ENCODE results near the gene DDX1. TPM values are rescaled to one million over a fixed set of nuclear protein-coding genes. Genes with fewer than 3 reads are reported as not detected.

The DDX1 gene
- total RNA-seq, 1 experiment from 2014 or later = 37.5 TPM

DNA sequence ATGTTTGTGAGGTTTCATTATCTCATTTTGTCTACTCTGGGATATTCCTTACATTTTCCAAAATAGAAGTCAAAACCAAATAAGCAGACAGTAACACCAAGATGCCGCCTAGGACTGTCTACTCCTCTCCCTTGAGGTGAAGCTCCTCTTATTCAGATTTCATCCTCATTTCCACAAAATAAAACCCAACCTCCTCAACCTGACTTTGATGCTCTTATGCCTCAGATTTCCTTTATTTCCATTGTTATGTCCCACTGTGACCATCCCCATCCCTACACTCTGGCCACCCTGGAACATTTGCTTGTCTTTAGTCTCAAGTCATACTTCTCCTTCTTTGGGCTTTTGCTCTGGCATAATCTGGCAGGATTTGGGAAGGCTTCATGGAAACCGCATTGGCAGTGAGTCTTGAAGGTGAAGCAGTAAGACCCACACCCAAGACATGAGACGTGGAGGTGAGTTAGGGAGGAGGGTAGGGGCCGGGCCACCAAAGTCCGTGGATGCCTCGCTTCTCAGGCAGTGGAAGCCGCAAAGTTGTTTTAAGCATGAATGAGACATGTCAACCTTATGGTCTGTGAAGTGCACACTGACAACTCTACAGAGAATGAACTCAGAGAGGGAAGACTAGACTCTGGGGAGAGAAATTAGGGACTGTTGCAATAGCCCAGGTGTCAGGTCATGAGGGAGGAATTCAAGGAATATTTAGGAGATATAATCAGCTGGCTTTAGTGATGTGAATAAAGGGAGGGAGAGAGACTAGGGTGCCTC is 63.6 kb downstream of the DDX1 start:
- Histone ChIP-seq H3K79me2 (ENCODE audit: low read length) (no peaks in the 10 kb centered on the region), H3K4me2 (ENCODE audit: low read depth, low read length, poor library complexity, severe bottlenecking) (no peak overlapping the region), H3K4me1 (ENCODE audit: low read length) (no peaks in the 10 kb centered on the region), H3K36me3 (ENCODE audit: insufficient read depth, low read length) (no peaks in the 10 kb centered on the region), H3K27me3 (ENCODE audit: low read length) (no peaks in the 10 kb centered on the region), H3K27ac (ENCODE audit: low read length) (no peak overlapping the region), H2AFZ (ENCODE audit: low read length) (no peak overlapping the region), H3K9me2 (replicated peaks; ENCODE audit: insufficient read depth, low read length) (no peaks in the 10 kb centered on the region), H3K4me3 (ENCODE audit: low read length) (no peak overlapping the region), H3K9ac (ENCODE audit: low read length) (no peak overlapping the region), H4K20me1 (ENCODE audit: insufficient read depth, low read depth, low read length) (no peaks in the 10 kb centered on the region), H3K9me3 (ENCODE audit: low read length) (no peaks in the 10 kb centered on the region)
- no peak for DNase-seq

DNA sequence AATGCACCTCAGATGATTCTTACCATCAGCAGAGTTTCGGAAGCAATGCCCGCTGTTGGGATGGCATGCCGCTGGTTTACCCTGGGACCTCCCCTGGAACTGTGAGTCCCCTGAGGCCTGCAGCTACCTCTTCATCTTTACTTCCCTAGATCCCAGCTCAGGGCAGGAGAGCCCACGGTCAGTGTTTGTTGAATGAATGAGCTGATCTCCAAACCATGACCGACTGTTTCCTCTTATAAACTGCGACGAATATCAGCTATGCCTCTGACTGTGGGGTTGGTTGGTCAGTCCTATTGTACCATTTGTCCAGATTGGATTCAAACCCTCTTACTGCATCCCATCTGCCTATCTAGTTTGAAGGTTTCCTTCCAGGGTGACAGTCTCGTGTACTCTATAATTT is 64.4 kb downstream of the DDX1 start:
- Histone ChIP-seq H3K4me3 (ENCODE audit: low read length) (no peak overlapping the region), H4K20me1 (ENCODE audit: insufficient read depth, low read depth, low read length) (no peaks in the 10 kb centered on the region), H3K79me2 (ENCODE audit: low read length) (no peaks in the 10 kb centered on the region), H3K27ac (ENCODE audit: low read length) (no peak overlapping the region), H3K36me3 (ENCODE audit: insufficient read depth, low read length) (no peaks in the 10 kb centered on the region), H3K4me2 (ENCODE audit: low read depth, low read length, poor library complexity, severe bottlenecking) (no peak overlapping the region), H3K9ac (ENCODE audit: low read length) (no peak overlapping the region), H2AFZ (ENCODE audit: low read length) (no peak overlapping the region), H3K9me3 (ENCODE audit: low read length) (no peaks in the 10 kb centered on the region), H3K4me1 (ENCODE audit: low read length) (no peaks in the 10 kb centered on the region), H3K27me3 (ENCODE audit: low read length) (no peaks in the 10 kb centered on the region), H3K9me2 (replicated peaks; ENCODE audit: insufficient read depth, low read length) (no peaks in the 10 kb centered on the region)
- DNase-seq = no peak

DNA sequence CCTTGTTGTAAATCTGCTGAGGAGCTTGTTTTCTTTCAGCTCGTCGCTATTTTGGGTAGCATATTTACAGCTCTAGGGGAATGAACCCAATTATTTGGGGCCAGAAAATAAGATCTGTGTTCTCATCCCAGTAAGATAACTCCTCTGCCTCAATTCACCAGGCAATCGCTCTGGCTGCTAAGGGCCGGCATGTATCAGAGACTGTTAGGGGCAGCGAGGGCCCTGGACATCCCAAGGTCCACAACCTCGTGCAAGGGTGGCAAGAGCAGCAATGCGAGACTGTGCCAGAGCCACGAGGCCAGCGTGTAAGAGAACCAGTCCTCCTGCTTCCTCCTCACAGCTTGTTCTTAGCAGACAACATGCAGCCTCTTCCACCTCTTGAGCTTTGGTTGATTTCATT is 66.1 kb downstream of the DDX1 start:
- Histone ChIP-seq H3K27me3 (ENCODE audit: low read length) (no peaks in the 10 kb centered on the region), H4K20me1 (ENCODE audit: insufficient read depth, low read depth, low read length) (no peaks in the 10 kb centered on the region), H3K27ac (ENCODE audit: low read length) (no peak overlapping the region), H2AFZ (ENCODE audit: low read length) (no peak overlapping the region), H3K4me2 (ENCODE audit: low read depth, low read length, poor library complexity, severe bottlenecking) (no peak overlapping the region), H3K4me3 (ENCODE audit: low read length) (no peak overlapping the region), H3K9ac (ENCODE audit: low read length) (no peak overlapping the region), H3K36me3 (ENCODE audit: insufficient read depth, low read length) (no peaks in the 10 kb centered on the region), H3K9me3 (ENCODE audit: low read length) (no peaks in the 10 kb centered on the region), H3K4me1 (ENCODE audit: low read length) (no peaks in the 10 kb centered on the region), H3K79me2 (ENCODE audit: low read length) (no peaks in the 10 kb centered on the region), H3K9me2 (replicated peaks; ENCODE audit: insufficient read depth, low read length) (no peaks in the 10 kb centered on the region)
- DNase-seq = no peak

DNA sequence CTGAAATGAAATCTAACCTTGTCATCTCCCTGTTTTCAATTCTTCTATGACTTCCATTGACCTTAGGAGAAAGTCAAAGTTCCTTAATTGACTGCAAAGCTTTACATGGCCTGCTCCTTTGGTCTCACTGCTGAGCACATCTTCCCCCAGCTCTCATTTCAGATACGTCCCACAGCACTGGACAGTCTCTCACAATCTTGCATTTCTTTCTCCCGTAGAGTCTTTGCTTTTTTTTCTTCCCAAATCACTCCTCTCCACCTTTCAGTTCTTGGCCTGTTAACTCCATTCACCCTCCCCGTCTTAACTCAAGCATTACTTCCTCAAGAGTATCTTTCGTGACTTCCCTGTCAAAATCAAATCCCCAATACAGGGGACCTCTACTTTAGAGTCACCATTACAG is 67.2 kb downstream of the DDX1 start:
- no peak overlapping the region for H3K27ac ChIP-seq (ENCODE audit: low read length)
- H3K9me3 ChIP-seq (ENCODE audit: low read length) = no peaks in the 10 kb centered on the region
- no peaks in the 10 kb centered on the region for H3K4me1 ChIP-seq (ENCODE audit: low read length)
- no peaks in the 10 kb centered on the region for H3K9me2 ChIP-seq (replicated peaks; ENCODE audit: insufficient read depth, low read length)
- H3K4me2 ChIP-seq (ENCODE audit: low read depth, low read length, poor library complexity, severe bottlenecking) = no peak overlapping the region
- H3K27me3 ChIP-seq (ENCODE audit: low read length) = no peaks in the 10 kb centered on the region
- no peaks in the 10 kb centered on the region for H3K79me2 ChIP-seq (ENCODE audit: low read length)
- no peak for DNase-seq
- no peak overlapping the region for H3K4me3 ChIP-seq (ENCODE audit: low read length)
- no peaks in the 10 kb centered on the region for H3K36me3 ChIP-seq (ENCODE audit: insufficient read depth, low read length)
- no peak overlapping the region for H3K9ac ChIP-seq (ENCODE audit: low read length)
- H4K20me1 ChIP-seq (ENCODE audit: insufficient read depth, low read depth, low read length) = no peaks in the 10 kb centered on the region
- no peak overlapping the region for H2AFZ ChIP-seq (ENCODE audit: low read length)

DNA sequence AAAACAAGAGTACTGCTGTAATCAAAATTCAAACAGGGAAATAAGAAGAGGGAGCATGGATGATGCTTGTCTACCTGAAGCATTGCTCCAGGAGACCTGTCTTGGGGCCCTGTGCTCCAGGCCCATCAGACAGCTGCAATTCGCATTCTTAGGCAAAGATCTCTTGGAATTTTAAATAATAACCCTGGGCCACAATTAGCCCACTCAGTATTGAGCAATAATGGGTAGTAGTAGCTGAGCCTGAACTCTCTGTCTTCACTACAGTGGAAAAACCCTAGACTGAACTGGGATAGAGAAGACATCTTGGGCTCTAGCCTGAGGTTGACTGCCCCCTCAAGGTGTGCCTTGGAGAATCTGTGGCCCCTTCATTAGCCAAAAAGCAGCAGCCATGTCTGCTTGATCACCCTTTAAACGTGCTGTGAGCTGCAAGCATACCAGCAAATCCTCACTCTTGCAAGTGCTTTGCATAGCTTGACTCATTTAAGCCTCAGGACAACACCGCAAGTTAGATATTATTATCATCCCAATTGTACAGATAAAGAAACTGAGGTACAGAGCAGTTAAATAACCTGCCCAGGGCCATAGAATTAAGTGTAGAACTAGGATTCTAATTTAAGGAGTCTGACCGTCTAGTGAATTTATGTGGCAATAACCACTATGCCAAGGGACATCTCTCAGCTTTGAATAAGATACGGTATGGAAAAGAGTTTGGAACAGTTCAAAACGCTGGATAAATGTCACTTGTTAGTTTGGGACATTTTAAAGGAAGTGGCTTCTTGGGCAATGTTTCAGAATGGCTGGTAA is 69.0 kb downstream of the DDX1 start:
- H3K79me2 ChIP-seq (ENCODE audit: low read length) = no peaks in the 10 kb centered on the region
- no peaks in the 10 kb centered on the region for H4K20me1 ChIP-seq (ENCODE audit: insufficient read depth, low read depth, low read length)
- no peak overlapping the region for H3K27ac ChIP-seq (ENCODE audit: low read length)
- H3K4me2 ChIP-seq (ENCODE audit: low read depth, low read length, poor library complexity, severe bottlenecking) = no peak overlapping the region
- no peak overlapping the region for H3K9ac ChIP-seq (ENCODE audit: low read length)
- H2AFZ ChIP-seq (ENCODE audit: low read length) = no peak overlapping the region
- H3K9me2 ChIP-seq (replicated peaks; ENCODE audit: insufficient read depth, low read length) = no peaks in the 10 kb centered on the region
- no peak overlapping the region for H3K4me3 ChIP-seq (ENCODE audit: low read length)
- DNase-seq = no peak
- no peaks in the 10 kb centered on the region for H3K9me3 ChIP-seq (ENCODE audit: low read length)
- H3K27me3 ChIP-seq (ENCODE audit: low read length) = no peaks in the 10 kb centered on the region
- no peaks in the 10 kb centered on the region for H3K4me1 ChIP-seq (ENCODE audit: low read length)
- no peaks in the 10 kb centered on the region for H3K36me3 ChIP-seq (ENCODE audit: insufficient read depth, low read length)

DNA sequence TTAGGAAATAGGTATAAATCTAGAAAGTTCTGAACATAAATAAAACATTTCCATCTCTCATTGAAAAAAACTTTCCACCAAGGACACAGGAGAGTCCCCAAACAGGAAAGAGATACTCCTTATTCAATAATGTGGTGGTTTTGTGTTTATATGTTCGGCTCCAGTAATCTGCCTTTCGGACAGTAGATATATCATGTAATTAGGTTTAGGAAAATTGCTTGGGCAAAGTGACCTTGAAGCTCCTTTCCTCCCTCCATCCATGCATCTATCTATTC is 69.6 kb downstream of the DDX1 start:
- Histone ChIP-seq H3K4me2 (ENCODE audit: low read depth, low read length, poor library complexity, severe bottlenecking) (no peak overlapping the region), H3K9ac (ENCODE audit: low read length) (no peak overlapping the region), H3K9me3 (ENCODE audit: low read length) (no peaks in the 10 kb centered on the region), H2AFZ (ENCODE audit: low read length) (no peak overlapping the region), H3K36me3 (ENCODE audit: insufficient read depth, low read length) (no peaks in the 10 kb centered on the region), H3K27ac (ENCODE audit: low read length) (no peak overlapping the region), H3K4me1 (ENCODE audit: low read length) (no peaks in the 10 kb centered on the region), H3K4me3 (ENCODE audit: low read length) (no peak overlapping the region), H3K79me2 (ENCODE audit: low read length) (no peaks in the 10 kb centered on the region), H3K9me2 (replicated peaks; ENCODE audit: insufficient read depth, low read length) (no peaks in the 10 kb centered on the region), H4K20me1 (ENCODE audit: insufficient read depth, low read depth, low read length) (no peaks in the 10 kb centered on the region), H3K27me3 (ENCODE audit: low read length) (no peaks in the 10 kb centered on the region)
- no peak for DNase-seq

DNA sequence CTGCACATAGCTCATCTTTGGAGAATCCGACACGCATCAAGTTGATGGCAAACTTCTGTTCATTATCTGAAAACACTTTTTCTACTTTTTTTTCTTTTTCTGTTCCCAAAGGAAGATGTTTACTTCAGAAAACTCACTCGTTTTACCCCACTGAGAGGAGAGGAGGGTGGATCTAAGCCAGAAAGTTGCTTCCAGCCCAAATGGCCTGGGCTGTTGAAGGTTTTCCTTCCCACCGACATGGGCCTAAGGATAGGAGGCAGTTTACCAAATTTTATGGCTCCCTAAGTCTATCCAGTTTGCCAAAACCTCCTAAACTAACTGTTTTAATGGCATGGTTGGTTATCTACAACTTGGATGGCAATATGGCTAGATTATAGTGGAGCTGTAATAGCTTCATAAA is 70.4 kb downstream of the DDX1 start:
- no peak overlapping the region for H3K27ac ChIP-seq (ENCODE audit: low read length)
- H3K4me3 ChIP-seq (ENCODE audit: low read length) = no peak overlapping the region
- no peaks in the 10 kb centered on the region for H3K27me3 ChIP-seq (ENCODE audit: low read length)
- H4K20me1 ChIP-seq (ENCODE audit: insufficient read depth, low read depth, low read length) = no peaks in the 10 kb centered on the region
- H3K9ac ChIP-seq (ENCODE audit: low read length) = no peak overlapping the region
- no peaks in the 10 kb centered on the region for H3K4me1 ChIP-seq (ENCODE audit: low read length)
- H3K9me3 ChIP-seq (ENCODE audit: low read length) = no peaks in the 10 kb centered on the region
- no peak for DNase-seq
- no peaks in the 10 kb centered on the region for H3K36me3 ChIP-seq (ENCODE audit: insufficient read depth, low read length)
- H2AFZ ChIP-seq (ENCODE audit: low read length) = no peak overlapping the region
- H3K9me2 ChIP-seq (replicated peaks; ENCODE audit: insufficient read depth, low read length) = no peaks in the 10 kb centered on the region
- H3K4me2 ChIP-seq (ENCODE audit: low read depth, low read length, poor library complexity, severe bottlenecking) = no peak overlapping the region
- no peaks in the 10 kb centered on the region for H3K79me2 ChIP-seq (ENCODE audit: low read length)

DNA sequence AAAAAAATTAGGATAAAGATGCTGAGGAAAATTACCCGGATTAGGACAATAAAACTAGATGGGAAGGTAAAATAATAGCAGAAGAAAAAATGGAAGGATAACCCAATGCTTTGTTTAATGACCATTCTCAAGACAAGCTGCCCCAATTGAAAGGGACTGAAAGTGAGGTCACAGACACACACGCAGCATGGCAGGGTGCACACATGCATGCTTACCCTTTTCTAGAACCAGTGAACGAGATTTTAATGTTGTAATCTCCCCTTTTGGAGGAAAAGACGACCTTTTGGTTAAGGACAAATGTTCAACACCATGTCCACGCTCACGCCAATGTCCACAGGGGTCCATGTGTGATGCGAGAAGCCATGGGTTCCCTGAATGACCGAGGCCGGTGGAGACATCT is 70.9 kb downstream of the DDX1 start:
- Histone ChIP-seq H3K9ac (ENCODE audit: low read length) (no peak overlapping the region), H3K27me3 (ENCODE audit: low read length) (no peaks in the 10 kb centered on the region), H3K9me2 (replicated peaks; ENCODE audit: insufficient read depth, low read length) (no peaks in the 10 kb centered on the region), H3K4me2 (ENCODE audit: low read depth, low read length, poor library complexity, severe bottlenecking) (no peak overlapping the region), H3K36me3 (ENCODE audit: insufficient read depth, low read length) (no peaks in the 10 kb centered on the region), H3K4me1 (ENCODE audit: low read length) (no peaks in the 10 kb centered on the region), H3K79me2 (ENCODE audit: low read length) (no peaks in the 10 kb centered on the region), H2AFZ (ENCODE audit: low read length) (no peak overlapping the region), H3K4me3 (ENCODE audit: low read length) (no peak overlapping the region), H4K20me1 (ENCODE audit: insufficient read depth, low read depth, low read length) (no peaks in the 10 kb centered on the region), H3K9me3 (ENCODE audit: low read length) (no peaks in the 10 kb centered on the region), H3K27ac (ENCODE audit: low read length) (no peak overlapping the region)
- DNase-seq = no peak

Data from Karpas-422 (cell line).